Neutrophil (primary cell): ENCODE measurements around the gene MEGF6.

ENCODE experiments used
- H3K27ac ChIP-seq: fragments of 200-600 bp; sonication (generic); 2 replicates; pipeline ENCODE4 v1.5.1; 2016; ENCODE audit warnings: mild to moderate bottlenecking, moderate library complexity
- H3K27me3 ChIP-seq: fragments of 200-600 bp; sonication (generic); 2 replicates; pipeline ENCODE4 v1.6.0; 2016; ENCODE audit warnings: mild to moderate bottlenecking
- H3K36me3 ChIP-seq: fragments of 200-600 bp; sonication (generic); 2 replicates; pipeline ENCODE4 v1.5.1; 2017
- H3K4me1 ChIP-seq, 2 experiments: fragments of 200-600 bp in 1 of 2; sonication (generic) in 1 of 2; 1 replicate in 1 of 2; 2 replicates in 1 of 2; pipeline versions ENCODE4 v1.5.1 to v1.6.1; 2013 to 2016; ENCODE audit warnings: low read depth in 1 of 2, low read length in 1 of 2, mild to moderate bottlenecking in 1 of 2, moderate library complexity in 1 of 2; ENCODE audit not compliant: control insufficient read depth in 1 of 2, insufficient read depth in 1 of 2
- H3K4me3 ChIP-seq, 2 experiments: fragments of 200-600 bp in 1 of 2; sonication (generic) in 1 of 2; 1 replicate in 1 of 2; 2 replicates in 1 of 2; pipeline ENCODE4 v1.5.1; 2013 to 2016; ENCODE audit warnings: low read depth in 1 of 2, low read length in 1 of 2, mild to moderate bottlenecking in 1 of 2, moderate library complexity in 1 of 2
- H3K9me3 ChIP-seq: fragments of 200-600 bp; sonication (generic); 2 replicates; pipeline ENCODE4 v1.5.1; 2016
- TF ChIP-seq, protein P1 (sequence below): fragments of 200-600 bp; sonication (generic); IDR thresholded peaks from 2 replicates; pipeline ENCODE4 v1.5.1; 2016; ENCODE audit warnings: antibody characterized with exemption

MEGF6 gene

GRCh38 chr1:3608154-3608553 lies 3.2 kb downstream of the MEGF6 start:
- H3K9me3 ChIP-seq: no peaks in the 10 kb centered on the region
- peaks cover 45 to 54% of the 10 kb centered on the region in 2 experiments for H3K4me1 ChIP-seq
- H3K36me3 ChIP-seq: no peaks in the 10 kb centered on the region
- TF ChIP-seq, protein P1, sequence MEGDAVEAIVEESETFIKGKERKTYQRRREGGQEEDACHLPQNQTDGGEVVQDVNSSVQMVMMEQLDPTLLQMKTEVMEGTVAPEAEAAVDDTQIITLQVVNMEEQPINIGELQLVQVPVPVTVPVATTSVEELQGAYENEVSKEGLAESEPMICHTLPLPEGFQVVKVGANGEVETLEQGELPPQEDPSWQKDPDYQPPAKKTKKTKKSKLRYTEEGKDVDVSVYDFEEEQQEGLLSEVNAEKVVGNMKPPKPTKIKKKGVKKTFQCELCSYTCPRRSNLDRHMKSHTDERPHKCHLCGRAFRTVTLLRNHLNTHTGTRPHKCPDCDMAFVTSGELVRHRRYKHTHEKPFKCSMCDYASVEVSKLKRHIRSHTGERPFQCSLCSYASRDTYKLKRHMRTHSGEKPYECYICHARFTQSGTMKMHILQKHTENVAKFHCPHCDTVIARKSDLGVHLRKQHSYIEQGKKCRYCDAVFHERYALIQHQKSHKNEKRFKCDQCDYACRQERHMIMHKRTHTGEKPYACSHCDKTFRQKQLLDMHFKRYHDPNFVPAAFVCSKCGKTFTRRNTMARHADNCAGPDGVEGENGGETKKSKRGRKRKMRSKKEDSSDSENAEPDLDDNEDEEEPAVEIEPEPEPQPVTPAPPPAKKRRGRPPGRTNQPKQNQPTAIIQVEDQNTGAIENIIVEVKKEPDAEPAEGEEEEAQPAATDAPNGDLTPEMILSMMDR: no peak
- H3K27ac ChIP-seq: no peak overlapping the region
- no peak overlapping the region for H3K4me3 ChIP-seq
- H3K27me3 ChIP-seq: peaks cover 37% of the 10 kb centered on the region

DNA sequence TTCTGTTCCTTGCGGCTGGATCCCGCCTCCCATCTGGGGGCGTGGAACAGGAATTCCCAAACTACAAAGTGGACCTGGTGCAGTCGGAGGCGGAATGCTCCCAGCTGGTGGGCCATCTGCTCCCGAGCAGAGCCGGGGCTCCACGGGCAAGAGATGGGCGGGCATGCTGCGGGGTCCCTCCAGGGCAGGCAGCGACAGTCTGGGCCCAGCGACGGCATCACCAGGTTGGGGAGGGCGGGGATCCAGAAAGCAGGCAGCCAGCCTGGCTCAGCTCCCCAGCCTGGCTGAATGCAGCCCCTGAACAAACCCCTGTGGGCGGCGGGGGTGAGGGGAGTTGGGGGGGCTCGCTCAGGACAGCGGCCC lies 3.6 kb downstream of the MEGF6 start:
- H3K27me3 ChIP-seq: peaks cover 32% of the 10 kb centered on the region
- H3K9me3 ChIP-seq: no peaks in the 10 kb centered on the region
- peaks cover 50 to 58% of the 10 kb centered on the region in 2 experiments for H3K4me1 ChIP-seq
- no peak overlapping the region for H3K27ac ChIP-seq
- H3K4me3 ChIP-seq: no peak overlapping the region
- TF ChIP-seq, protein P1: no peak
- H3K36me3 ChIP-seq: no peaks in the 10 kb centered on the region

DNA sequence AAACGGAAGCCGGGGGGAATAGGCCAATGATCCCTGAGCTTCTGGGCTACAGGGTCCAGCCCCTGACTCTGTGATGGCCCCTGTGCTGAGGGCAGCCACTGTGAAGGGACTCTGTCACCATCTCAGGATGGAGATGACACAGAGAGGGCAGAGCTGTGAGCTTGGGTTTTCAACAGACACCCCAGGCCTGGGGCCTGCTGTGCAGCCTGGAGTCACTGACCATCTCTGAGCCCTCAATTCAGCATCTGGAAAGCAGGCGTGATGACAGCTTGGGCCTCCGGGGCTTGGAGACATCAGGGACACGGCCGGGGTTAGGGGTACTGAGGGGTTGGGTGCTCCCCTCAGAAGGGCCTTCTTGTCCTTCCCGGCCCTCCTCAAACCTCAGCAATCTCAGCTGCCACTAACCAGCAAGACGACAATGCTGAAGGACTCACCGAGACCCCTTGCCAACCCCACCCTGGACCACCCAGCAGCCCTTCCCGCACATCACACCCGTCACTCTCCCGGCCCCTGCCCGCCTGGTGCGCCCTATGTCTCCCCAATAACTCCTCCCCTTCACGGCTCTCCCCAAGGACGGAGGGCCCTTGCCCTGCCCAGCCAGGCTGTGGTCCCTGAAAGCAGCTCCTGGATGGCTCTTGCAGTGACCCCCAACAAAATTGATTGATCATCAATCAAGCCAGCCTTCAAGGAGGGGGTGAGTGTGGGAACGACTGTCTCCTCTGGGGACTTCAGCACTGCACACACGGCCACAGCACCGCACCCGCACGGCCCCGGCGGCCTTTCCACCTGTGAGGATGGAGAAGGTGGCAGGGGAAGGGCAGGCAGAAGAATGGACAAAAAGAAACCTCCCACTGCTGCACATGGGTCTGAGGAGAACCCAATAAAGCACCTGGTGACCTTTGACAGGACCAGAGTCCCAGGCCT lies 4.3 kb downstream of the MEGF6 start:
- no peaks in the 10 kb centered on the region for H3K36me3 ChIP-seq
- peaks cover 26% of the 10 kb centered on the region for H3K27me3 ChIP-seq
- no peak overlapping the region for H3K27ac ChIP-seq
- no peak overlapping the region for H3K4me3 ChIP-seq
- peaks cover 56 to 65% of the 10 kb centered on the region in 2 experiments for H3K4me1 ChIP-seq
- no peaks in the 10 kb centered on the region for H3K9me3 ChIP-seq
- TF ChIP-seq, protein P1: no peak

DNA sequence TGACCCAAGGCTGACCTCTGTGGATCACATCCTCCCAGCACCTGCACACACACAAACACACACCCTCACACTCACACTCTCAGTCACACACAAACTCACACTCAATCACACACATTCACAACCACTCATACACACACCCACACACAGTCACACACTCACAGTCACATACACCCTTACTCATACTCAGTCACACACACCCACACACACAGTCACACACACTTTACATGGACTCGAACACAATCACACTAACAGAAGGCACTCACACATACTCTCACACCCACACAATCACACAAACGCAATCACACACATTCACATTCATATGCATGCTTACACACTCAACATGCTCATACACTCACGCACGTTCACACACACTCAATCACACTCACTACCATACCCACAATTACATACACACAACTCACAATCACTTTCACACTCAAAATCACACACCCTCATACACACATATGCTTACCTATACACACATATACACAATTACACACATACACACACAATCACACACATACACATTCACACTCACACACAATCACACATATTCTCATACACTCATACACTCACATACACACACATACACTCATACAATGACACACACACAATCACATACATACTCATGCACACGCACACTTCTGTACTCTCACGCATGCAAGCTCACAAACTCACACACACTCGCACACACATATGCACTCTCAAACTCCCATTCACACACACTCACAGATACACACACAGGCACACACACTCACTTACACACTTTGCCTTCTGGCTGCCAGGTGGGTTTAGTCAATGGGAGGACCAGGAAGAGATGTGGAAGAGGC lies 6.1 kb downstream of the MEGF6 start:
- H3K4me3 ChIP-seq: no peak overlapping the region
- no peak overlapping the region for H3K27ac ChIP-seq
- H3K27me3 ChIP-seq: peaks cover 7% of the 10 kb centered on the region
- H3K9me3 ChIP-seq: no peaks in the 10 kb centered on the region
- TF ChIP-seq, protein P1: no peak
- H3K4me1 ChIP-seq: peaks cover 52 to 59% of the 10 kb centered on the region in 2 experiments
- no peaks in the 10 kb centered on the region for H3K36me3 ChIP-seq

DNA sequence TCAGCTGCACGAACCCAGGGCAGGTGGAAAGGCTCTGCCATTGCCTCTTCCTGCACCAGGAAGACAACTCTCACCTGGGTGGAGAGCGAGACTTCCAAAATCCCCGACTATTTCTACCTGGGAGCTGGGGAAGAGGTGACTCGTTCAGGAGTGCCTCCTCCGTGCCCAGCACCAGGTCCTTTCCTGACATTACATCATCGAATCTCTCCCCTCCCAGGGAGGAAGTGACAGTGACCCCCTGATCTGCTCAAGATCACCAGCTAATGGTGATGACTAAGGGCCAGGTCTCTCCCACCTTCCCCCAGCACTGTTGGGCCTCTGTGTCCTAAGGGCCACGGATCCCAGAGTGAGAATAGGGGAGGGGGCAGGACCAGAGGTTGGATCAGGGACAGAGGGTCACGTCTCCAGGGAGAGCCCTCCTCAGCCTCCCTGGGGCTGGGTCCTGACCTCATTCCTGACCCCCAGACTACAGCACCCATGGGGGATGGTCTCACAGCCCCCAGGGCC lies 6.8 kb downstream of the MEGF6 start:
- TF ChIP-seq, protein P1: no peak
- Histone ChIP-seq H3K4me1 (peaks cover 45 to 52% of the 10 kb centered on the region in 2 experiments), H3K9me3 (no peaks in the 10 kb centered on the region), H3K4me3 (no peak overlapping the region), H3K27ac (no peak overlapping the region), H3K27me3 (peaks cover 4% of the 10 kb centered on the region), H3K36me3 (no peaks in the 10 kb centered on the region)
